ENCODE measurements around the gene YEATS2.
A peak's percentile ranks its signal among the peaks of the same experiment; 100 is the strongest.

YEATS2 gene

GRCh38 chr3:183812761-183813445 lies 115.3 kb downstream of the YEATS2 start:
- DNase-seq (ENCODE audit: low read depth), result no peak

DNA sequence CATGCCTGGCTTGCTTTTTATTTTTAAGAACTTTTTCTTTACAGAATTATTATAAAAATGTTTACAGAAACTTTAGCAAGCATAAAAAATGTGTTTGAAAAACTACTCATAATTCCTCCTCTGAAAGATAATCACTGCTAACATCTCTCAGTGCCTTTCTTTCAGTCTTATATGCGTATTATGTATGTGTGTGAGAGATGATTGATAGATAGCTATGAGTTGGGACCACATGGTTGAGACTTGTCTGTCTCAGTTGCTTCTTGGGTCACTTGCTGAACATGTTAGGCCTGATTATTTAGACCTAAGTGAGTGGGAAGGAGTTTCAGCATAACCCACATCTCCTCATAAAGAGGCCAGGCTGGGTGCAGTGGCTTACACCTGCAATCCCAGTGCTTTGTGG lies 116.6 kb downstream of the YEATS2 start:
- no peak for DNase-seq (ENCODE audit: low read depth)

- DNase-seq (ENCODE audit: low read depth), result no peak
These were observed 118.0 kb downstream of the YEATS2 start for GRCh38 chr3:183815563-183815940.

GRCh38 chr3:183815951-183816475 lies 118.4 kb downstream of the YEATS2 start:
- no peak for DNase-seq (ENCODE audit: low read depth)

GRCh38 chr3:183816681-183817510 lies 119.3 kb downstream of the YEATS2 start:
- no peak for DNase-seq (ENCODE audit: low read depth)

DNA sequence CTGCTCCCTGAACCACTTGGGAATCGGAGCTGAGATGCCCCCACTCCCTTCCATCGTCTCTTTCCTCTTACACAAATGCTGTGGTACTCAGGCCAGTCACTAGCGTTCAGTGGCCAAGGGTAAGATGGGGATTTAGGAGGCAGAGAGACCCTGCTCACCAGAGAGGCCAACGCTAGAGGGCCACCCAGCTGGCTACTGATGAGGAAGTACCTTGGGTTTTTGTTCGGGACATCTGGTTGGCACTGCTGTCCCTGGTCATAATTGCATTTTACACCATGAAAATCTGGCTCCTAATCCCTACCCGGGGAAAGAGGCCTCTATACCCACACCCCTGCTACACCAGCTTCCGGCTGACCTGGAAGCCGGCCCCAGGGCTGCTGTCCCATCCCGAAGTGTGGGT lies 120.0 kb downstream of the YEATS2 start:
- DNase-seq (ENCODE audit: low read depth), result no peak

DNA sequence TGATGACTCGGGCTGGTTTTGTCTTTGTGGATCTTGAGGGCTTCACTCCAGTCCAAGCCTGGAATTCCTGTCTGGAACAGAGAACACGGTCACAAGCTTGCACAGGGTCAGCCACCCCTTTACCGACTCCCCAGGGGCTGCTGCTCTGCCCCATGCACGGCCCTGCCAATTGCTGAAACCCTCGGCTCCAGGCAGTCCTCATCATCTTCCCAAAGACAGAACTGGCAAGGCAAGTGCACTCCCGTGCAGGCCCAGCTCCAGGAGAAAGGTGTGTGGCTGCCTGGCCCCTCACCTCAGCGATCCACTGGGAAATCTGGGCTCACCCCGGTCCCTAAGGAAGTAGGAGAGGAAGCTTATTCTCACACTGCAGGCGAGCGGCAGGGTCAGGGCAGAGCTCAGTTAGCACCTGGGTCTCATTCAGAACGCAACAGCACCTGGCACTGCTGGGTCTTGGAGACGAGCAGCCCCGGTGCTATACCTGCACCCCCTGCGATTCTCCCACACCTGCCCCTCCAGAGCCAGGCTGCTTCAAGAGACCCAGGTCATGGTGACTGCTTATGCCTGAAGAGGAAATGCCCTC lies 120.5 kb downstream of the YEATS2 start:
- no peak for DNase-seq (ENCODE audit: low read depth)

DNA sequence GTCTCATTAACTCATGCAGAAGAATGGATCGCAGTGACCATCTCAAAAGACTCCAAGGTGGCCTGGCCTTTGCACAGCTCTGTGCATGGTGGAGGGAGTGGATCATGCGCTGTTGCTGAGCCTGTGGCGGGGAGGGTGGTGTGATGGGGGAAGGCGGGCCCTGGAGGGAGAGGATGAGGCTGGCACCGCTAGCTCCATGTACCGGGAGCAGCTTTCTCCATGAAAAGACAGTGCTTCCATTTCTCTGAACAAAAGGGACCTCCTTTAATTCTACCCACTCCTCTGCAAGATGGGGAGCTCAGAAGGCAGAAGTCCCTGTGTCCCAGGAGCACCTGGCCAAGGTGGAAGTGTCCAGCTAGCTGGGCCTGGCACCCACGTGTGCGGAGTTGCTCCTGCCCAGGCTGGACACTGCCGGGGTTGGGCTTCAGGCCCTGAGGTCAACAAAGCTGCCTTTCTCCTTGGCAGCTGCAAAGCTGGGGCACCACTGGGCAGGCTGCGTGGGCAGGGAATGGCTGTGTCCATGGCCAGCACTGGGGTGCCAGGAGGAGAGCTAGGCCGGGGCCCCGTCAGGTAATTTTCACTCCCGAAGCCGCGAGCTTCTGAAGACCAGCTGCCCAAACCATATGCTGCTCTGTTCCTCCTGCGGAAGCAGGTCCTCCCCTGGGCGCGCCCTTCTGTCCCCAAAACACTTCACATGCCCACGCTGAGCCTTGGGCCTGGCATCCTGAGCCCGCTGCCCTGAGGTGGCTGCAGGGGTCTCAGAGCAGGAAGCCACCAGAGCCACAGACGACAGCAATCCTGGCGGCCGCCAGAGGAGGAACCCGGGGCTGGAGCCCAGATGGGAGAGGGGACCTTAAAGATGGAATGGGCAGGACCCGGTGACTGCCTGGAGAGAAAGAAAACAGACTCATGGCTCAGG lies 121.4 kb downstream of the YEATS2 start:
- DNase-seq (ENCODE audit: low read depth), result no peak

GRCh38 chr3:183819831-183820230 lies 122.2 kb downstream of the YEATS2 start:
- DNase-seq (ENCODE audit: low read depth), result no peak

GRCh38 chr3:183822631-183823030 lies 125.0 kb downstream of the YEATS2 start:
- peak; percentile 42 for DNase-seq (ENCODE audit: low read depth)

DNA sequence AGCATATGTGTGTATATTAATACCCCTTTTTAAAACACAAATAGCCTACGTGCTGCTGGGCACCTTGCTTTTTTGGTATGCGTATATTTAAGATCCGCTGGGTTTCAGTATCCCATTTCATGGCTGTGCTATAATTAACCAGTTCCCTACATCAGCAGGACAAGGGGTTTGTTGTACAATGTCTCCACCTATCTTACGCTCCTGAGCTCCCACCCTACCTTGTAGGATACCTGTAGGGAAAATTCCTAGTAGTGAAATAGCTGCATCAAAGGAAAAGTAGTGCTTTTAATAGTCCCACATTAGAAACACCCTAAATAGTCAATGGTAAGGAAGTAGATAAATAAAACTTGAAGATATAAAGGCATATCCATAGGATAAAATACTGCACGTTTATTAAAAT lies 126.4 kb downstream of the YEATS2 start:
- DNase-seq (ENCODE audit: low read depth), result no peak

DNA sequence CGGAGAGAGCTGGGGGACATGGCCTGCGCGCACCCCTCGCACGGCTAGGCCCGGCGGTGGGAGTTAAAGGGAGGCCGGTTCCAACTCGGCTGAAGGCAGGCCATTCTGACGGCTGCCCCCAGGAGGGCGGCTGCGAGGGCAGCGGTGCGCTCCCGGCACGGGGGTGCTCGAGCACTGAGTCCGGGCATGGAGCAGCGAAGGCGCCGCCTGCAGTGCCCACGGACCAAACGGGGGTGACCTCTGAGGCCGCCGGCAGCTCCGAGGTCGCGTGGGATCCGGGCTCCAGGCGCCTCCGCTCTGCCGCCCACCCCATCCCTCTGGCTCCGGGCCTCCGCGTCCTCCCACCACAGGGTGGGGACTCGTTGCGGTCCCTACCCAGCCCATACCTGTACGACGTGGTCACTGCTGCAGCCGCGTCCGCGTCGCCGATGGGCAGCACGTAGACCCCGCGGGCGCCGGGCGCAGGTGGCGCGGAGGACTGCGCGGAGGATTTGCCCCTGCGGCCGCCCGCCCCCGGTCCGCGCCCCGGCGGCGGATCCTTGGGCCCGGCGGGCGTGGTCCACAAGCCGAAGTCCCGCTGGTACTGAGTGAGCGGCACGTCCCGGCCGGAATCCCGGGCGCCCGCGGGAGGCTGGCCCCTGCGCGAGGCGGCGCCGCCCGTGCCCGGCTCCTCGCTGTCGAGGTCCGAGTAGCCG lies 127.3 kb downstream of the YEATS2 start:
- DNase-seq (ENCODE audit: low read depth), result no peak

- peak; percentile 32 for DNase-seq (ENCODE audit: low read depth)
These were observed 128.0 kb downstream of the YEATS2 start, which contains the start of gene MAP6D1 for GRCh38 chr3:183825456-183826161. TSS of gene MAP6D1 (minus strand) at chr3:183825577. CDS start at chr3:183825547, 30 bp downstream.

DNA sequence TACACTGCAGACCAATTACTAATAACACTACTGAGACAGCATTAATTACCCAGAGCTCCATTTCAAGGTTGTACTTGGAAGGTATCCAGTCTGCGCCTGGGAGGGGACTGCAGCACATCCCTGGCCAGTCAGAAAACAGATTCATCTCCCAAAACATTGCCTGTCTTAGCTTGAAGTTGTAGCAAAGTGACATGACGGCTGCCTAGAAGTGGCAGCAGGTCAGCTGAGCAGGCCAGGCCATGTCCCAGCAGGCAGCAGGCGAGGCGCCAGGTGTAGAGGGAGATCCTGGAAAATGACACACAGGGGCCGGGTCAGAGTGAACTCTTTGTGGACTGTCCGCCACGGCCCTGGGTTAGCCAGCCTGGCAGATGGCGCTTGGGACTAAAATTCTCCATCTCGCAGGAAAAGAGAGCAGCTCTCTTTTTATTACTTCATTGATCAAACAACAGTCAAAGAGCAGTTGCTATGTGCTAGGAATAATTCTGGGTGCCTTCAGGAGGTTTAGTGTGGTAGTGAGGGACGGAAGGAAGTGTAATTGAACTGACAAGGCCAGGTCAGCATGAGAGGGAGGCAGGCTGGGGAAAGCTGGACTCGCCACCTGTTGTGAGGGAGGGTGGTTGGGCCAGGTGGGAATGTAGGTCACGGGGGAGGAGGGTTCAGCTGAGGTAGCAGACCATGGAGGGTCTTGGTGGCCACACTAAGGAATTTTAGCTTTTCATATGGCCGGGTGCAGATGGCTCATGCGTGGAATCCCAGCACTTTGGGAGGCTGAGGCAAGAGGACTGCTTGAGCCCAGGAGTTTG lies 129.1 kb downstream of the YEATS2 start:
- DNase-seq (ENCODE audit: low read depth), result no peak

DNA sequence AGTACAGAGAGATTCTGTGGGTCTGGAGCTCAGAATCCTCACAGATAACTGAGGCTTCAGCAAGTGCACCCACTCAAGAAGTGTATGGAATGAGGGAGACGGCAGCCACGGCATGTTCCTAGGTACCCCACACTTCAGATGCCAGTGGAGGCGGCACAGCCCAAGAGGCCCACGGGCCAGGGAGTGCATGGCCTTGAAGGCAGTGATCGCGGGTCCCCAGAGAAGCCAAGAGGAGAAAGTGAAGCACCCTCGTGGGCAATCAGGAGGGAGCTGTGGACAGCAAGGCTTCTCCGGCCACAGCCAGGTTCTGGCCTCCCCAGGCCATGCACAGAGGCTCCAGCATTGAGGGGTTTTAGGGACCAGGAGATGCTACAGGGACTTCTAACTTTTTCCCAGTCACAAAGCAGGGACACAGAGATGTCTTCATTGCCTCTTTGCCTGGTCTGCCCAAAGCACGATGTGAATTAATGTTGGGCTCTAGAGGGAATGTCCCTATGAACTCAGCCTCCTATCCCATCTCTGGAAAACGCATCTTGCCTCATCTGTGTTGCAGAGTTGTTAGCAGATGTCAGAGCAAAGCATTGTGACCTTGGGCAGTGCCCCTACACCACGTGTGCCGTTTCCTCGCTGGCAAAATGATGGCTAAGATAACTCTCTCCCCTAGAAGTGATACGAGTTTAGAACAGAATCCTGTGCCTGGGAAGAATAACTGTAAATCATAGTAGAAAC lies 130.4 kb downstream of the YEATS2 start:
- no peak for DNase-seq (ENCODE audit: low read depth)

DNA sequence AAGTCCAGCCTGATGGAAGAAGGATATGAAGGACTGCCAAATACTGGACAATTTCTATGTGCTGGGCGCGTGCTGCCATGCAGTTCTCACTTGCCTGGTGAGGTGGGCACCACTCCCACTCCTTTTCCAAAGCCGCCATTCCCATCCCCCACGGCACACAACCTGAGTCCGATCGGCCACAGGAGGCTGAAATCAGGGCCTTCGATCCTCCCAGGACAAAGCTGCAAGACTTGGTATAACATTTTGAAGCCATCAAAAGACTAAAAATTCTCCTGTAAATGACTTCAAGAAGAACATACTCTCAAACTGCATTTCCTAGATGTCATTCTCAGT lies 130.9 kb downstream of the YEATS2 start:
- no peak for DNase-seq (ENCODE audit: low read depth)

DNA sequence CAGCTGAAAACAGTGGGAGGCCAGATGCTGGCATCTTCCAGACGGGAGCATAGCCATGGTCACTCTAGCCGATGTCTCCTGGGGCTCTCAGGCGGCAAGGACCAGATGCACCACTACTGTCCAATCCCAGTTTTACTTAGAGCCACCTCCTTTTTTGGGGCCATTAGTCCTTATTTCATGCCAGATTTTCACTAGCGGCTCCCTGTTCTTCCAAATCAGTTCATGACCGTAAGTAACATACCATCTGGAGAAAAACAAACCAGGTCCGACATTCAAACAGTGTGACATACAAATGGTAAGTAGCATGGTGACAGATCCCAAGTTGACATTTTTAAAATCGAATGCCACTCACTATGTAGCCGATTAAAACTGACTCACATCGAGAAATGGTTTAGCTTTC lies 131.9 kb downstream of the YEATS2 start:
- DNase-seq (ENCODE audit: low read depth), result no peak

GRCh38 chr3:183830187-183830586 lies 132.6 kb downstream of the YEATS2 start:
- no peak for DNase-seq (ENCODE audit: low read depth)

DNA sequence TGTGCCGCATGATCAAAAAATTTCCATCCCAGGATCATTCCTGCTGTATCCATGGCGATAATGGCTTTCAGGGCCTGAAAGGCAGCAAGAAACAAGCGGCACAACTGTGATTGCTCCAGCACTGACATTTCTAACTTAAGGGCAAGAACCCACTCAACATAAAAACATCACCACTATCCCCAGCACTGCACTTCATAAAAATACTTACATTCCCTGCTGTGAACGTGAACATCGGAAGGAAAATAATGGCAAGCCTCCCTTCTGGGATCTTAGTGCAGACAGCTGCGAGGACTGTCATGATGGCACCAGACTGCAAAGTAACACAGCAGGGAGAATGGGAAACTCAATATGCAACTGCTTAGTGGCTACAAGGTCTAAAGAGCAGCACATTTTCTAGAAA lies 135.9 kb downstream of the YEATS2 start:
- DNase-seq (ENCODE audit: low read depth), result no peak

All from amniotic epithelial cell (primary cell).